Fibroblast of upper back skin (primary cell): ENCODE measurements around the gene SNRPB2.

ENCODE experiments used
- DNase-seq: peaks from one replicate; pipeline ENCODE4 v3.0.0-alpha.2; 2013

SNRPB2 gene

DNA sequence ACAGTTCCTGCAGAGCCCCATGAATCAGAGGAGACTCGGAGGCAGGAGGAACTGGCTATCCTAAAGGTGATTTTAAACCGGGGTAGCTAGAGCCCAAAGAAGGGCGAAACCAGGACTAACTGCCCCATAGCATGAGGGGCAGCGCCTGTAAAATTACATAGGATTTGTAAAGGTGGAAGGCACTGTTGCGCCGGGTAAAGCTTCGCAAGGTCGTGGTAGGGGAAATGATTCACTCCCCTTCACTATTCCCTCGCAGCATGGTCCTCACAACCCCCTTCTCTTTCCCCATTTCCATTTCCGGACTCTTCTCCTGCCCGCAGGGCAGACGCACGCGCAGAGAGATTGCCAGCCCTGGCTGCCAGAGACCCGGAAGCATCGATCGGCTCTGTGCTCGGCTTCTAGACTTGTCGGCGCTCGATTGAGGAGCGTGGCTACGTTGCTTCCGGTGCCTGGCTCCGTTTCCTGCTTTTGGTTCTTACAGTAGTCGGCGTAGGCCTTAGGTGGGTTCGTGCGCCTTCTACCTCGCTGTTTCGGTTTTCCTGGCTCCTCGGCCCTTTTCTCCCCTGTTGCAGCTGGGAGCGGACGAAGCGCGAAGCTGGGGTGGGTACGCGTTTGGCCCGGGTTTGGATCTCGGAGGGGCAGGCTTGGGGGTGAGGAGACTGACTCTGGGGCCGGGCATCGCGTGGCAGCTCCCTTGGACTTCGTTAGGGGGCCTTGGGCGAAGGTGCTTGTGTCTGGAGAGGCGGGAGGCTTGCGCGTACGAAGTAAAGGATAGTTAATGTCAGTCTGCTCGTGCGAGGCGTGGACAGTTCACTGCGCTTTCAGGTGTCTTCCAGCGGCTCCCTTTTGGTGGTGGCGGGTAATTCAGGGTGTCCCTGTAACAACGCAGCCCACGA, at the start of gene SNRPB2:
Gene SNRPB2, plus strand, starts transcription at position 462 of the 896 bp plus-strand sequence. CDS start 1,677 bp downstream, outside the sequence.
- peak; percentile 96 for DNase-seq

DNA sequence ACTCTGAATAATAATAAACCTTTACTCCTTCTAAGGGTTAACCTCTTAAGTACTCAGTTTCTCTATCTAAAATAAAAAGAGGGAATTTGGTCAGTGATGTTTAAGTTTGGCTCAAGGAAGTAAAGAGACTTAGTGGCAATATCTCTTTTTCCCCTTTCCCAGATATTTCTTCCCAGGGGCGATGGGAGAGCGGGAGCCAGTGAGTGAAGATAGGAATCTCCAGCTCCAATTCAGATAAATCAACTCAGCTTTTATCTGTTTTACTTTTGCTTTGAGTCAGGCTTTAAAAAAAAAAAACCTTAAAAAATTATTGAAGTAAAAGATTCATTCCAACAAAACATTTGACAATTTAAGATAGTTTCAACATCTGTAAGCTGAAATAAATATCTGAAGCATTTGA, 45.4 kb upstream of the SNRPB2 start:
- no peak for DNase-seq

DNA sequence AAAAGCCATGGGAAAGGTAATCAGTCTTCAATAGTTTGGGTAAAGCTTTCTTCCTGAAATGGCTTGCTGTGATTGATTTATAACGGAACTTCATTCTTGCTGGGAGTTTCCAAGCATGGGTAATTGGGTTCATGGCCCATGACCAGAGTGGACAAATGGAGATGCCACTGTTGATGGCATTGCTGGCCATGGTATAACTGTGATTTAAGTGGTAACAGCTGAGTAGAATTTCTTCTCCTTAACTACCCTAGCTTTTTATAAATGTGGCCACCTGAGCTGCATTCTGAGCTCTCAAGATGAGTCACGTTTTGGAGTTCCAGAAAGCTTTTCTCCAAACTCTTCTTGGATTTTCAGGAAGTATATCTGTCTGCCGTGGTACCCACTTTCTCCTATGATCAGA, 39.9 kb upstream of the SNRPB2 start:
- DNase-seq = no peak

DNA sequence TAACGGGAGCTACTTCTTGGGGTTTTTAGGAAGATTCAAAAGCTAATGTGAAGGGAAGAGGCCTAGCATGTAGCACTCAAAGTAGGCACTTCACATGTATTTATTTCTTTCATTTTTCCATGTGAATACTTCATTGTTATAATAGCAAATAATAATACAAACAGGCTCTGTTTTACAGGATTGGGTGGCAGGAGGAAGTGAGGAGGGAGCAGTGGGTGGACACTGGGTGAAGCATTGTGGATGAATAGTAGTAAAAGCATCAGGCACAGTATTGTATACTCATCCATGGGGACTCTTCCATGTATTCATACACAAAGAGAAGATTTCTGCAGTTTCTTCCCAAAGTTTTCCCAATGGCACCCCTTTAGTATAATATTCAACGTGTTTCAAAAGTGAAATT, 38.4 kb upstream of the SNRPB2 start:
- no peak for DNase-seq

DNA sequence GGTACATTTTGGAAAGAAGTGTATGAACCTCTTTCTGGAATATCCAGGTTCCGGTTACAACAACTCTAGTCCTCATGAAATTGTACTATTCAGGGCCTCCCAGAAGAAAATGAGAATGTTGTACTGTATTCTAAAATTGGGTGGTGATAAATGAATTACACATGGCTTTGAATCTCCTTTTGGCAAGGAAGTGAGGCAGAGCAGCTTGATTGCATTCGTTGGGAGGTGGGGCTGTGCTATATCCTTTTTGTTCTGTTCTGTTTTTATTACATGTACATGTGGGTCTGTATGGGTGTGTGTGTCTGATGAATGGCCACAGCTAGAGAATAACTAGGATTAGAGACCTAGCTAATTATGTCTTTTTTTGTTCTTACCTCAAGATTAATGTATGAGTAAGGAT, 37.8 kb upstream of the SNRPB2 start:
- DNase-seq = no peak

DNA sequence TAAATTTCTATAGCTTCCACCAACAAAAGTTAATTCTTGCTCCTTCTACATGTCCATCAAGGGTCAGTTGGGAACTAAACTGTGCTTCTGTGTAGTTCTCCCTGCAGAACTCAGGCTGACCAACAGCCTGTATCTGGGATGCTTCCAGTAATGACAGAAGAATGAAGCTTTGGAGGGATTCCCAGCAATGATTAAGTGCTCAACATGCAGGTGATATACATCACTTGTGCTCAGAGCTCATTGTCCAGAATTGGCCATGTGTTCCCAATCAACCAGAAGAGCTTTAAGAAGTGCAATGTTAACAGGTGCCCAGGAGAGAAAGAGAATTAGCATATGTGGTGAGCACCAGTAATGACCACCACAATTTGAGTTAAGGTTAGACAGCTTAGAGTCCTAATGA, 37.4 kb upstream of the SNRPB2 start:
- peak; percentile 37 for DNase-seq

DNA sequence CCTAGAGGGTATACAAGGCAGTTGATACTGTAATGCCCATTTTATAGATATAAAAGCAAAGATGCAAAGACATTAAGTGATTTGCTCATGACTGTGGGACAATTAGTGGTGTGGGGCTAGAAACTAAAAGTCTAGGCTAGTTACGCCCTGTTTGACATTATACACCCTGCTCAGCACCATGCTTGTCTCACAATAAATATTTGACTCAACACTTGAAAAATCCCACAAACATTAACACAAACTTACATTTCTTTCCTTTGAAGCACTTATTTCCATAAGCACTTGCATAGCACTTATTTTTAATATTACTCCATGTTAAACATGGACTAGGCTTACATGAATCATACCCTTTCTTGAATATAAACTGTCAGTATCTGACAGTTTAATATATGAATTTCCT, 36.5 kb upstream of the SNRPB2 start:
- no peak for DNase-seq

- DNase-seq = peak; percentile 4
These were observed 35.7 kb upstream of the SNRPB2 start for GRCh38 chr20:16694161-16694560.

DNA sequence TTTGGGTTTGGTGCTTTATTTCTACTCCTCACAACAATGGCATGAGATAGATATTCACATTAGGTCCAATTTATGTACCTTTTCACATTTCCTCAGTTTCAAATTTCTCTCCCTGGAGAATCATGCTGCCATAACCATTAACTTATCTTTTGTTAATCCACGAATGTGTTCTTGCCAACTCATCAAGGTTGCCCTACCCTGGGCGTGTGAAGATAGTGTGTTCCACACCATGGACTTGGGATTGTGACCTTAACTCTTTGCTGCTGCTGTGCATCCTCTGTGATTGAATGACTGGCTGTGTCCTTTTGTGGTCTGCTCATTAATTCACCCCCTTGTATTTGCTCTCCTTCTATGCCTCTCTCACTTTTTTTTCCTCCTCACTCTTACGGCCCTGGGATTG, 34.2 kb upstream of the SNRPB2 start:
- DNase-seq = no peak

- no peak for DNase-seq
These were observed 30.5 kb upstream of the SNRPB2 start for GRCh38 chr20:16699293-16699692.

- DNase-seq = no peak
These were observed 28.5 kb upstream of the SNRPB2 start for GRCh38 chr20:16701296-16701695.

DNA sequence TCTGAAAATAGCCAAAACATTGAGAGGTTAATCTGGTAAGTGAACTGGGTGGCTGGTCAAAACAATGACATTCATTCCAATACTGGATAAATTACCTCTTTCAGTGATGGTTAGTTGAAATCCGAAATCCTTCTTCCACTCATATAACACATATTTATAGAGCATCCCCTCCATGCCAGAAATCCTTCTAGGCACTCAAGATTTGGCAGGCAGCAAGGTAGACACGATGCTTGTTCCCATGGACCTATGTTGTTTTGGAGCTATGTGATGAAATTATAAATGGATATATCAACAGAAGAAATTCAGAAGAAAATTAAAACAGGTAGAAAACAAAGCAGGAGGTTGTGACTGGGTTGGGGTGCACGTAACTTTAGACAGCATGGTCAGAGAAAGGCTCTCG, 26.3 kb upstream of the SNRPB2 start:
- DNase-seq = no peak

GRCh38 chr20:16707674-16708073, 22.2 kb upstream of the SNRPB2 start:
- no peak for DNase-seq

- DNase-seq = no peak
These were observed 21.2 kb upstream of the SNRPB2 start for GRCh38 chr20:16708602-16709001.

- no peak for DNase-seq
These were observed 20.8 kb upstream of the SNRPB2 start for GRCh38 chr20:16709017-16709416.

- no peak for DNase-seq
These were observed 19.0 kb upstream of the SNRPB2 start for GRCh38 chr20:16710781-16711180.

DNA sequence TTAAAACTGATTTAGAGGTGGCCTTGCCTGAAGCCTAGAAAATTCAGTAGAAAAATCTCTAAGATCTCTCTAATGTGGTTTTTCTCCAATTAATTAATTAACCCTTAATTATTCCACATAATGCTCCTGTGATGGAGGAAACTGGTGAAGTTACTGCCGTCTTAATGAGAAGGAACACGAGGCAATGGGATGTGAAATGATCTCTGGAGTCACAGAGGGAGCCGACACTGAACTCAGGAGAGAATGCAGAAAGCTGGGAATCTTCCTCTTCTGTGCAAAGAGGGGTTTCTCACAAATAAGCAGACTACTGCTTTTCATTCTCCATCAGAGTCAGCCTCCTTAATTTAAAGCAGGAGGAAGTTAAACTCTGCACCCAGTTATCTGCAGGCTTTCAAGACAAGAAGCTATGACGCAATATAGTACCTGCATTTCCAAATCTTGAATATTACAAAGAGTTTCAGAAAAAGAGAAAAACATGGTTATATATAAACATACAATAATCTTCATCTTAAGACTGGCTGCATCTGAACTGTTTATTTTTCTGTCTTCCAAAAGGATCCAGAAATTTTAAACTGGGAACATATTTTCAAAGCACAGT, 18.1 kb upstream of the SNRPB2 start:
- DNase-seq = no peak

DNA sequence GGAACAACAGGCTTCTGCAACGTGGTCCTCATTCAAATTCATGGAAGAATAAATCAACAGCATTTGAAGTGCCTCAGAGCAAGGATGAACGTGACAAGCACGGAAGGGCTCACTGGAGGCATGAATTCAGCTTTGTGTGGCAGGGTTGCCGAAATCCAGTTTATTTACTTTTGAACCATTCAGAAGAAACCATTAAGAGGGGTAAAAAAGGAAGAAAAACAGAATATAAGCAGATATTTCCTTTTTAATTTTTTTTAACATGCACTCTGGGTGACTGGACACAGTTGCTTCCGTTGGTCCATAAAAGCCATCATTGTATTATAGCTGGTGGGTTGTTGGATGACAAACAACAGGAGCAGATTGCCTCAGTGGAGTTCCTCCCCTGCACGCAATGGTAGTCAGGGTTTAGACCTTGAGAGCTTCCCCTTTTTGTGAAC, 17.3 kb upstream of the SNRPB2 start:
- no peak for DNase-seq

- DNase-seq = no peak
These were observed 16.8 kb upstream of the SNRPB2 start for GRCh38 chr20:16713066-16713465.

- DNase-seq = no peak
These were observed 15.6 kb upstream of the SNRPB2 start for GRCh38 chr20:16714242-16714641.

DNA sequence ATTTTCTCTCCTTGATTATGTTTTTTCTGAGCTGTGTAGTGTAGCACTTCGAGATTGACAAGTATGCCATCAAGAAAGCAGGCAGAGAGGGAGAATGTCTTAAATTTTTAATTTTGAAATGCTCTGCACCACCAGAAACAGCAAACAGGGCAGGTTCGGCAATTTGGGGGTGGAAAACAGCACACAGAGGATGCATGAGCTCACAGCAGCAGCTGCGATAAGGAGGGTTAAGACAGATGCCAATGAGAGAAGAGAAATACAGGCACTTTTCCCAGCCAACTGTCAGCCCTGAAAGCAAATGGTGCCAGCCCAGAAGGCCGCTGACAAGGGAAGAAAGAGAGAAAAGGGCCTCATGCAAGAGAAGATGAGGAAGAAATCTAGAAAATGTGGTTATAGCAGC, 15.1 kb upstream of the SNRPB2 start:
- no peak for DNase-seq

DNA sequence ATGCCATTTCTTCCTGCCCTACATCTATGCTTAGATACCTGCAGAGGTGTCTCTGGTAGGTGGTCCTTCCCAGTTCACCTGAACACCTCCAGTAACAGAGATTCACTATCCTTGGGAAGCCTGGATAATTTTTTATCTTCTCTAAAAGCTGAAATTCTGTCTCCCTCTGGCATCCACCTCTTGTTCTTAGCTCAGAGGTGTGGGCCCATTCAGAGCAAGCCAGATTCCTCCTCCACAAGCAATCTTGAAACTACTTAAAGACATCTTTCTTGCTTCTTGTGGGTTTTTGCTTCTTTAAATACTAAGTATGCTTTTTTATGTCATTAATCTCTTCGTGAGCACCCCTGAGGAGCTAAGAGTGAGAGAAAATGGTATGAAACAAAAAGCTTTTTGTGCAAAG, 10.4 kb upstream of the SNRPB2 start:
- no peak for DNase-seq

GRCh38 chr20:16729080-16729479, 746 bp upstream of the SNRPB2 start:
- DNase-seq = no peak

DNA sequence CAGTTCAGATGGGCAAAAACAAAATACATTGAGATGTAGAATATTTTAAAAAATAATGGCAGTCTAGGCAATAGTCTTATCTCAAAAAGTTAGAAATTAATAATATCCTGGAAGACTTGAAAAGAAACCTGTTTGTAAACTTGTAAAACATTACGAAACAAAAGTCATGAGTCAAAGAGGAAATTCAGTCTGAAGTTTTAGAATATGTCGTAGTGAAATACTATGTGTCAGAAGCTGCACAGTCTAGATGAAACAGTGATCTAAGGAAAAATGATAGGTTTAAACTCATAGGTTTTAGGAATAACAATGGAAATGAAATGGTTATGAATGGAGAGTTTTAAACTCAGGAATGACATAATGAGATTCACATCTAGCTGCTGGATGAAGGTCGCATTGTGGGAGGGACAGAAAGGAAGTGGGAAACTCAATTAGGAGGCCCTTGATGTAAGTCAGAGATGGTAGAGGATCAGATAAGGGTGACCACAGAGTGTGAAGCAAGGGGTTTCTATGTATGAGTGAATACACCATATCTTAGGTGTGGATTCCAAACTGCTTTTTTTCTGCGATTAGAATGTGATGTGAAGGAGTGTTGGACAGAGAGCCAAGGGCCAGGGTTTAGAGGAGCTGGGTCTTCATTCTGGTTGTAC, 2.8 kb downstream of the SNRPB2 start:
- DNase-seq = no peak
